DOHH2 (cell line): ENCODE results near the gene SLC22A1.

Source experiments
- CTCF ChIP-seq: fragments of 200-600 bp; sonication (generic); IDR thresholded peaks from one replicate; pipeline ENCODE4 v1.5.1; 2014; ENCODE audit warnings: antibody characterized with exemption, mild to moderate bottlenecking, low read depth, low read length; ENCODE audit not compliant: poor library complexity, severe bottlenecking
- EZH2phosphoT487 ChIP-seq: fragments of 200-600 bp; sonication (generic); IDR thresholded peaks from 2 replicates; pipeline ENCODE4 v1.6.1; 2017; ENCODE audit warnings: borderline replicate concordance, mild to moderate bottlenecking, antibody characterized with exemption, low read length, moderate library complexity, mixed read lengths

GRCh38 chr6:160202411-160202810, 80.8 kb downstream of the SLC22A1 start:
- TF ChIP-seq CTCF: no peak
- TF ChIP-seq EZH2phosphoT487: no peak
